D721Med (cell line): ENCODE results near the gene C1orf198.

ENCODE experiments used
- DNase-seq: peaks from one replicate; pipeline ENCODE4 v3.0.0; 2011; ENCODE audit warnings: low spot score; ENCODE audit not compliant: insufficient read length
- FAIRE-seq: peaks from 2 replicates; lab custom pipeline; 2011; peaks lifted over from hg19 to GRCh38; lab: Jason Lieb, UNC
- CTCF ChIP-seq: IDR thresholded peaks from 2 replicates; pipeline ENCODE4 v1.5.1; 2012; ENCODE audit warnings: mild to moderate bottlenecking, control low read depth; ENCODE audit not compliant: insufficient read depth; ENCODE audit errors: missing control alignments

Gene C1orf198

GRCh38 chr1:230836793-230837192 is 31.5 kb downstream of the C1orf198 start:
- FAIRE-seq, result no peak
- TF ChIP-seq CTCF, result no peak
- DNase-seq, result no peak

- no peak for FAIRE-seq
- TF ChIP-seq CTCF, result no peak
- DNase-seq, result no peak
Observed at GRCh38 chr1:230836347-230836746, 32.0 kb downstream of the C1orf198 start.

GRCh38 chr1:230834292-230834691 is 34.0 kb downstream of the C1orf198 start:
- FAIRE-seq (no peak), DNase-seq (no peak)
- TF ChIP-seq CTCF, result no peak

- DNase-seq, result peak; percentile 73
- TF ChIP-seq CTCF, result no peak
- peak; percentile 99 for FAIRE-seq
Observed at GRCh38 chr1:230833511-230833910, 34.8 kb downstream of the C1orf198 start.

- DNase-seq (no peak), FAIRE-seq (no peak)
- TF ChIP-seq CTCF, result no peak
Observed at GRCh38 chr1:230832476-230832875, 35.8 kb downstream of the C1orf198 start.

GRCh38 chr1:230831771-230832170 is 36.5 kb downstream of the C1orf198 start:
- FAIRE-seq (no peak), DNase-seq (no peak)
- no peak for TF ChIP-seq CTCF

- no peak for TF ChIP-seq CTCF
- FAIRE-seq (no peak), DNase-seq (no peak)
Observed at GRCh38 chr1:230828421-230828820, 39.9 kb downstream of the C1orf198 start.
